Ovary (tissue), 9 donors: ENCODE data around the gene IQSEC3. TPM values are rescaled to one million over a fixed set of nuclear protein-coding genes. Genes with fewer than 3 reads are reported as not detected.

Experiments used
- DNase-seq, 5 donors: peaks; one replicate each; pipeline ENCODE4 v3.0.0-alpha.2; 2019 to 2020
- H3K27ac ChIP-seq, 2 donors: fragments of 200-600 bp; one replicate each; pipeline versions ENCODE4 v1.5.1 to v1.8.0; 2019 to 2022
- H3K27me3 ChIP-seq: fragments of 200-600 bp; one replicate; pipeline ENCODE4 v1.8.0; 2022
- H3K36me3 ChIP-seq: fragments of 200-600 bp; sonication (generic); one replicate; pipeline ENCODE4 v1.5.1; 2019
- H3K4me1 ChIP-seq: one replicate; pipeline ENCODE4 v1.8.1; 2013; ENCODE audit warnings: mild to moderate bottlenecking, moderate library complexity; ENCODE audit not compliant: insufficient read depth
- H3K4me3 ChIP-seq: fragments of 200-600 bp; sonication (generic); one replicate; pipeline ENCODE4 v1.5.1; 2017
- H3K9me3 ChIP-seq, 2 donors: fragments of 200-600 bp in 1 of 2; sonication (generic) in 1 of 2; one replicate each; pipeline versions ENCODE4 v1.5.1 to v1.8.1; 2013 to 2019; ENCODE audit warnings: mild to moderate bottlenecking in 1 of 2, moderate library complexity in 1 of 2
- EP300 ChIP-seq: sonication (generic); formaldehyde crosslinking; IDR thresholded peaks from one replicate; pipeline ENCODE4 v1.6.1; 2017; ENCODE audit warnings: antibody characterized with exemption
- POLR2A ChIP-seq: fragments of 450-650 bp; IDR thresholded peaks from one replicate; pipeline ENCODE4 v1.6.1; 2017; ENCODE audit warnings: antibody characterized with exemption, mild to moderate bottlenecking, moderate library complexity
- WGBS, 3 donors: extraction: QIAGEN DNeasy Blood & Tissue Kit in 1 of 3; methylation state at CpG; one replicate each; pipeline versions ENCODE4 v1.1.5 to v1.1.7; 2013 to 2017; 5-methylcytosine and 5-hydroxymethylcytosine counted together
- intact Hi-C, 4 donors: fragments of 100-400 bp; cut with DNase I; formaldehyde crosslinking; loops; one replicate each; pipeline versions ENCODE4 v1.11.0 to v1.15.1; 2022 to 2023
- polyA plus RNA-seq, 2 donors: library from polyadenylated mRNA; stranded (reverse); fragments of 200-250 nt in 1 of 2; fragments of 350-450 nt in 1 of 2; fragmentation: Illumina TruSeq in 1 of 2; extraction: RNeasy Lipid Tissue Mini Kit (QIAGEN cat#74804) in 1 of 2; gene quantifications; one replicate each; pipeline ENCODE4 v1.2.3, GENCODE V29; 2013 to 2014
- total RNA-seq, 7 donors: library from RNA; depleted of rRNA in 2 of 7; stranded (reverse); fragments of >200 nt in 2 of 7; fragmentation: NEBNext Ultra II Directional in 3 of 7; extraction: Animal tissue kit (Norgen Biotek cat#: 25700) in 3 of 7; gene quantifications; one replicate each; pipeline versions ENCODE4 v1.1.0 to v1.2.4, GENCODE V29; 2016 to 2023
- TF ChIP-seq, protein P1 (sequence below), 3 donors: fragments of 450-650 bp in 2 of 3; fragments of 200-600 bp in 1 of 3; IDR thresholded peaks; one replicate each; pipeline versions ENCODE4 v1.5.1 to v1.8.0; 2016 to 2022; ENCODE audit warnings: antibody characterized with exemption in 3 of 3, mild to moderate bottlenecking in 1 of 3
- donor health status: DM: no; HTN: no; CAD: no; lungs with moderate emphysema.
- donor health status: DM: no; HTN: no; CAD: no.
- donor health status: Bipolar disorder and iron deficiency.
- donor health status: DM: yes; HTN: yes; CAD: no.
- donor health status: DM: no; HTN: no; CAD: no.
- donor health status: DM: yes; HTN: yes; CAD: no.

The IQSEC3 gene
- total and polyA plus RNA-seq, 9 donors: 0.88 to 10.0 (median 3.0) TPM

DNA sequence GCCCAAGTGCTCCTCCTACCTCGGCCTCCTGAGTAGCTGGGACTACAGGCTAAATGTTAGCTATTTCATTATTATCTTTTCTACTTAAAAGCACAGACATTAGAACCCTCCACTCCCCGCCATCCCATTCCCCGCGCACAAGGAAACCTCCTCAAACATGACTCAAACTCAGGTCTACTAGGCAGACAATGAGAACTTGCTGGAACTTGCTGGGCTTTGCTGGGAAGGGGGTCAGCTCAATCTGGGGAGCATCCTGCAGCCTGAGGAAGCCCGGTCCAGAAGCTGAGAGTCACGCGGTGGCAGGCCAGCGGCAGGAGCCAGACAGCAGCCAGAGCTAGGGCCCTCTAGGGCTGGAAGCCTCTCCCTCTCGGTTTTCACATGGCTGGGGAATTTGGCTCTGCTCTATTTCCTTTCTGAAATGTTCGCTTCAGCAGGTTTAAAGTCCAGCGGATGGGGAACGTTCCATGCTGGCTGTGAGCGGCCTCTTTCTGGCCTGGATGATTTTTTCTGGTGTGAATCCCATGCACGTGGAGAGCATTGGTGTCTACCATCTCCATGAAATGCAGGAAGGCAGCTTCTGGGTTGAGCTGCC, 78.9 kb downstream of the IQSEC3 start:
- DNase-seq: no peak
- no peaks in the 10 kb centered on the region for H3K36me3 ChIP-seq
- H3K4me1 ChIP-seq: peaks cover 5% of the 10 kb centered on the region
- H3K4me3 ChIP-seq: no peak overlapping the region
- H3K9me3 ChIP-seq: no peaks in the 10 kb centered on the region
- no peaks in the 10 kb centered on the region for H3K27me3 ChIP-seq
- intact Hi-C loops: no loop called here
- H3K27ac ChIP-seq: no peak overlapping the region
- no peak for TF ChIP-seq POLR2A
- TF ChIP-seq EP300: no peak
- WGBS, 3 donors: 74 to 84% (median 79%) methylated on average over 14 of the region's 14 CpGs

- Histone ChIP-seq H3K27me3 (no peaks in the 10 kb centered on the region), H3K4me1 (peaks cover 5% of the 10 kb centered on the region), H3K9me3 (no peaks in the 10 kb centered on the region), H3K36me3 (no peaks in the 10 kb centered on the region), H3K4me3 (no peak overlapping the region), H3K27ac (no peak overlapping the region)
- intact Hi-C loops: no loop called here
- 90 to 96% (median 93%) methylated on average over 9 of the region's 9 CpGs for WGBS, 3 donors
- TF ChIP-seq, protein P1, sequence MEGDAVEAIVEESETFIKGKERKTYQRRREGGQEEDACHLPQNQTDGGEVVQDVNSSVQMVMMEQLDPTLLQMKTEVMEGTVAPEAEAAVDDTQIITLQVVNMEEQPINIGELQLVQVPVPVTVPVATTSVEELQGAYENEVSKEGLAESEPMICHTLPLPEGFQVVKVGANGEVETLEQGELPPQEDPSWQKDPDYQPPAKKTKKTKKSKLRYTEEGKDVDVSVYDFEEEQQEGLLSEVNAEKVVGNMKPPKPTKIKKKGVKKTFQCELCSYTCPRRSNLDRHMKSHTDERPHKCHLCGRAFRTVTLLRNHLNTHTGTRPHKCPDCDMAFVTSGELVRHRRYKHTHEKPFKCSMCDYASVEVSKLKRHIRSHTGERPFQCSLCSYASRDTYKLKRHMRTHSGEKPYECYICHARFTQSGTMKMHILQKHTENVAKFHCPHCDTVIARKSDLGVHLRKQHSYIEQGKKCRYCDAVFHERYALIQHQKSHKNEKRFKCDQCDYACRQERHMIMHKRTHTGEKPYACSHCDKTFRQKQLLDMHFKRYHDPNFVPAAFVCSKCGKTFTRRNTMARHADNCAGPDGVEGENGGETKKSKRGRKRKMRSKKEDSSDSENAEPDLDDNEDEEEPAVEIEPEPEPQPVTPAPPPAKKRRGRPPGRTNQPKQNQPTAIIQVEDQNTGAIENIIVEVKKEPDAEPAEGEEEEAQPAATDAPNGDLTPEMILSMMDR (IDR thresholded peaks at IDR 0.05): no peak
- TF ChIP-seq EP300 (no peak), POLR2A (no peak)
- DNase-seq: no peak
Measured at GRCh38 chr12:147242-147641, 80.7 kb downstream of the IQSEC3 start.

DNA sequence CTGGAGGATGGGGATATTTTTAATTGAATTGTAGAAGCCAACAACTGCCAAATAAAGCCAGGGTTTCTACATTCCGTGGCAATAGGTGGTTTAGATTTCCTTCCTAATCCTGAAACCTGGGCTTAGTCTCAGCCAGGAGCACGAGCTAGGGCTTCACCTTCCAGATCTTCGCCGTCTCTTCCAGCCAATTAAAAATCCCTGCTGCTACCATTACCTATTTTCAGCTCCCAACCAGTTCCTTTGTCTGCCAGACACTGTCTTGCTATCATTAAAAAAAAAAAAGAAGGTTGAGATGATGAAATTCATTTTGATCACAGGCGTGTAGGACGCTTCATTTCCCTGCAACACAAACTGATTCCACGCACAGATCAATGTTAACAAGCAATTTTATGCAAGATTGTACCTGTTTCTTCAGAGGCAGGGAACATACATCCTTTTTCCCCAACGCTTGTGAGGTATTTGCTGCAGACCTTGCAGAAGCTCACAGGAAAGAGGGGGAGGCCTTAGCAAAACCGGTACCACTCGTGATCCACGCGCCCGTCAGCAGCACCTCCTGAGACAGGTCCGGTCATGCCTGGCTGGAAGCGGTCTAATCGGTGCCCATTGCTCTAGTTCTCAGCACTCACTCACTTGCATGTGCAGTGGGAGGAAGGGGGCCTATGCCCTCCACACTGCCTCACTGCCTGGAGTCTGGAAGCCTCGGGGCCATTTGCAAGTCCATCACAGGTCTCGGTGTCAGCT, 82.3 kb downstream of the IQSEC3 start:
- no peak overlapping the region for H3K27ac ChIP-seq

GRCh38 chr12:151579-151978, 85.0 kb downstream of the IQSEC3 start:
- TF ChIP-seq POLR2A (no peak), EP300 (no peak)
- TF ChIP-seq, protein P1 (IDR thresholded peaks at IDR 0.05): no peak
- Histone ChIP-seq H3K4me1 (peaks cover 5% of the 10 kb centered on the region), H3K36me3 (no peaks in the 10 kb centered on the region), H3K4me3 (no peak overlapping the region), H3K9me3 (no peaks in the 10 kb centered on the region), H3K27ac (no peak overlapping the region), H3K27me3 (no peaks in the 10 kb centered on the region)
- 87 to 89% (median 87%) methylated on average over 5 of the region's 5 CpGs for WGBS, 3 donors
- intact Hi-C loops: no loop called here
- DNase-seq: no peak

More for the DNA sequence above, 82.3 kb downstream of the IQSEC3 start:
- H3K36me3 ChIP-seq: no peaks in the 10 kb centered on the region
- 63 to 84% (median 79%) methylated on average over 18 of the region's 18 CpGs for WGBS, 3 donors
- no peak overlapping the region for H3K4me3 ChIP-seq
- DNase-seq: no peak
- H3K9me3 ChIP-seq: no peaks in the 10 kb centered on the region
- no peaks in the 10 kb centered on the region for H3K27me3 ChIP-seq
- H3K4me1 ChIP-seq: peaks cover 5% of the 10 kb centered on the region
- intact Hi-C loops: no loop called here
- TF ChIP-seq EP300 (no peak), POLR2A (no peak)
- TF ChIP-seq, protein P1 (IDR thresholded peaks at IDR 0.05): no peak

GRCh38 chr12:152440-152839, 85.9 kb downstream of the IQSEC3 start:
- no peak for TF ChIP-seq EP300
- TF ChIP-seq POLR2A: no peak
- TF ChIP-seq, protein P1 (IDR thresholded peaks at IDR 0.05): no peak
- no peak overlapping the region for H3K4me3 ChIP-seq
- DNase-seq: no peak
- 48 to 66% (median 61%) methylated on average over 2 to 3 of the region's 3 CpGs for WGBS, 3 donors
- H3K36me3 ChIP-seq: no peaks in the 10 kb centered on the region
- no peaks in the 10 kb centered on the region for H3K27me3 ChIP-seq
- intact Hi-C loops: no loop called here
- no peak overlapping the region for H3K27ac ChIP-seq
- peaks cover 5% of the 10 kb centered on the region for H3K4me1 ChIP-seq
- no peaks in the 10 kb centered on the region for H3K9me3 ChIP-seq
